PC-9 (cell line): ENCODE measurements around the gene NMT2.

Experiments used
- CTCF ChIP-seq: fragments of 200-600 bp; sonication (generic); conservative IDR thresholded peaks from 2 replicates; pipeline ENCODE4 v1.6.1; 2017; ENCODE audit warnings: mixed run types, antibody characterized with exemption, mild to moderate bottlenecking, moderate library complexity
- EZH2 ChIP-seq: fragments of 200-600 bp; sonication (generic); IDR thresholded peaks from 2 replicates; pipeline ENCODE4 v1.8.0; 2017; ENCODE audit warnings: antibody characterized with exemption, low read depth

- TF ChIP-seq EZH2 (no peak), CTCF (no peak)
These were observed 23.7 kb downstream of the NMT2 start for GRCh38 chr10:15144788-15145187.
